ENCODE results near the gene CRAT.

CRAT gene

GRCh38 chr9:129068110-129068509 lies 42.5 kb downstream of the CRAT start:
- DNase-seq (ENCODE audit: low spot score) (no peak), FAIRE-seq (no peak)

- DNase-seq (ENCODE audit: low spot score) = no peak
- FAIRE-seq = no peak
These were observed 46.1 kb downstream of the CRAT start for GRCh38 chr9:129064499-129064908.

GRCh38 chr9:129063061-129063460 lies 47.5 kb downstream of the CRAT start:
- DNase-seq (ENCODE audit: low spot score) = no peak
- no peak for FAIRE-seq

GRCh38 chr9:129060991-129061390 lies 49.6 kb downstream of the CRAT start:
- FAIRE-seq (no peak), DNase-seq (ENCODE audit: low spot score) (no peak)

GRCh38 chr9:129059796-129060785 lies 50.5 kb downstream of the CRAT start:
- no peak for FAIRE-seq
- no peak for DNase-seq (ENCODE audit: low spot score)

- FAIRE-seq (no peak), DNase-seq (ENCODE audit: low spot score) (peak; percentile 20)
These were observed 51.4 kb downstream of the CRAT start for GRCh38 chr9:129058965-129059795.

GRCh38 chr9:129054163-129054851 lies 56.3 kb downstream of the CRAT start:
- DNase-seq (ENCODE audit: low spot score) (no peak), FAIRE-seq (no peak)

GRCh38 chr9:129053020-129053419 lies 57.6 kb downstream of the CRAT start:
- FAIRE-seq = no peak
- no peak for DNase-seq (ENCODE audit: low spot score)

- no peak for FAIRE-seq
These were observed 58.0 kb downstream of the CRAT start for GRCh38 chr9:129052592-129052991.

More at GRCh38 chr9:129052592-129052991, 58.0 kb downstream of the CRAT start:
- no peak for DNase-seq (ENCODE audit: low spot score)

Data from RCC 7860 (cell line).